K562 (cell line): ENCODE measurements around the gene KMT5B. TPM values are rescaled to one million over a fixed set of nuclear protein-coding genes. Genes with fewer than 3 reads are reported as not detected.

Experiments used
- ATAC-seq: fragments of 200-7000 bp; cut with Tn5 transposase; 3 replicates; pipeline ENCODE4 v1.9.1; 2020; ENCODE audit warnings: moderate library complexity
- BruUV-seq: library from RNA; stranded (reverse); fragments of 400-500 nt; replicated peaks from 2 replicates; lab custom pipeline; 2021; lab: Mats Ljungman, UMichigan
- CTCF ChIA-PET: fragments of 300-600 bp; formaldehyde crosslinking; extraction: SDS; loops from one replicate; lab custom pipeline; 2021; ENCODE audit warnings: low intra/inter-chr PET ratio; lab: Yijun Ruan, JAX
- POLR2A ChIA-PET: fragments of 300-600, 350-650 bp; sonication (Branson Sonifier 250); formaldehyde crosslinking; extraction: SDS; loops from one replicate; lab custom pipeline; 2021; ENCODE audit warnings: antibody characterized with exemption, inconsistent platforms; lab: Yijun Ruan, JAX
- DNase-seq, 4 experiments: peaks; one replicate each; pipeline versions ENCODE4 v3.0.0 to v3.0.0-alpha.2; 2011 to 2018; ENCODE audit warnings: low spot score in 3 of 4, mixed read lengths in 3 of 4; ENCODE audit errors: extremely low read depth in 1 of 4
- FAIRE-seq: peaks from 2 replicates; lab custom pipeline; 2011; peaks lifted over from hg19 to GRCh38; lab: Jason Lieb, UNC
- H2AFZ ChIP-seq: 2 replicates; pipeline ENCODE4 v1.6.0; 2011; ENCODE audit warnings: low read depth, low read length, control low read depth, inconsistent platforms
- H3K27ac ChIP-seq: fragments of 200-600 bp; 3 replicates; pipeline ENCODE4 v1.8.0; 2011; ENCODE audit warnings: low read depth, mild to moderate bottlenecking, control low read depth, inconsistent platforms, low read length, moderate library complexity, mixed read lengths; ENCODE audit errors: extremely low read depth
- H3K27me3 ChIP-seq, 2 experiments: fragments of 300-600 bp in 1 of 2; 2 replicates in 1 of 2; 3 replicates in 1 of 2; pipeline versions ENCODE4 v1.6.0 to v1.8.0; 2011; ENCODE audit warnings: inconsistent platforms in 2 of 2, low read length in 2 of 2, mild to moderate bottlenecking in 1 of 2, mixed read lengths in 1 of 2, moderate library complexity in 1 of 2; ENCODE audit not compliant: control insufficient read depth in 2 of 2, insufficient read depth in 2 of 2
- H3K36me3 ChIP-seq: fragments of 300-600 bp; 3 replicates; pipeline ENCODE4 v1.8.0; 2011; ENCODE audit warnings: mild to moderate bottlenecking, low read length, inconsistent platforms; ENCODE audit not compliant: control insufficient read depth, insufficient read depth
- H3K4me1 ChIP-seq, 2 experiments: fragments of 200-600 bp in 1 of 2; replicated peaks in 1 of 2; 2 replicates in 1 of 2; 3 replicates in 1 of 2; pipeline versions ENCODE4 v1.5.1 to v1.8.0; 2011; ENCODE audit warnings: inconsistent platforms in 2 of 2, low read length in 2 of 2, mild to moderate bottlenecking in 1 of 2, mixed read lengths in 1 of 2, moderate library complexity in 1 of 2; ENCODE audit not compliant: control insufficient read depth in 2 of 2, insufficient read depth in 2 of 2
- H3K4me2 ChIP-seq: 2 replicates; pipeline ENCODE4 v1.6.1; 2011; ENCODE audit warnings: low read length, control low read depth, inconsistent platforms, mixed read lengths; ENCODE audit not compliant: insufficient read depth
- H3K4me3 ChIP-seq: fragments of 200-600 bp; sonication (generic), shearing (Covaris generic); 2 replicates; pipeline ENCODE4 v1.5.1; 2016; ENCODE audit warnings: control low read depth, inconsistent platforms
- H3K79me2 ChIP-seq: fragments of 200-600 bp; 3 replicates; pipeline ENCODE4 v1.8.0; 2011; ENCODE audit warnings: low read length, inconsistent platforms; ENCODE audit not compliant: control insufficient read depth, insufficient read depth
- H3K9ac ChIP-seq, 2 experiments: 2 replicates each; pipeline versions ENCODE4 v1.6.0 to v1.6.1; 2011; ENCODE audit warnings: low read depth in 2 of 2, low read length in 2 of 2, control low read depth in 1 of 2, inconsistent platforms in 1 of 2, mild to moderate bottlenecking in 1 of 2, mixed read lengths in 1 of 2; ENCODE audit not compliant: insufficient read depth in 1 of 2
- H3K9me1 ChIP-seq: one replicate; pipeline ENCODE4 v1.6.0; 2011; ENCODE audit warnings: inconsistent platforms, mild to moderate bottlenecking, low read length, moderate library complexity; ENCODE audit not compliant: control insufficient read depth, insufficient read depth
- H3K9me3 ChIP-seq: replicated peaks from 2 replicates; pipeline ENCODE4 v1.5.1; 2011; ENCODE audit warnings: low read depth, low read length, inconsistent platforms; ENCODE audit not compliant: control insufficient read depth, insufficient read depth
- H4K20me1 ChIP-seq: replicated peaks from 2 replicates; pipeline ENCODE4 v1.6.1; 2011; ENCODE audit warnings: low read length, inconsistent platforms, mixed read lengths; ENCODE audit not compliant: control insufficient read depth, insufficient read depth
- KAT7 ChIP-seq: sonication (generic); formaldehyde crosslinking; IDR thresholded peaks from 2 replicates; pipeline ENCODE4 v1.8.0; 2022; ENCODE audit warnings: missing genetic modification reagents, mild to moderate bottlenecking, borderline replicate concordance
- PYGO2 ChIP-seq: fragments of 450-650 bp; IDR thresholded peaks from 2 replicates; pipeline ENCODE4 v1.6.1; 2016; ENCODE audit warnings: mild to moderate bottlenecking, missing genetic modification characterization, moderate library complexity, missing compliant biosample characterization
- RBFOX2 ChIP-seq: fragments of 200-400 bp; formaldehyde crosslinking; IDR thresholded peaks from 2 replicates; pipeline ENCODE4 v1.6.1; 2017; ENCODE audit warnings: low read depth, mild to moderate bottlenecking, low read length, moderate library complexity
- RREB1 ChIP-seq: fragments of 250-450 bp; sonication (Bioruptor Pico); IDR thresholded peaks from 2 replicates; pipeline ENCODE4 v1.4.0; 2020
- WGBS: fragments of 100-300 bp; shearing (Covaris generic); methylation state at CpG from one replicate; pipeline ENCODE4 v1.1.6; 2016; ENCODE audit warnings: low coverage, mixed read lengths; ENCODE audit not compliant: insufficient coverage; ENCODE audit errors: missing lambda C conversion rate; 5-methylcytosine and 5-hydroxymethylcytosine counted together
- in situ Hi-C: fragments of 300-500 bp; cut with MboI; formaldehyde crosslinking; loops from 4 replicates; pipeline ENCODE4 v1.15.0; 2018; ENCODE audit warnings: inconsistent platforms, mixed read lengths
- intact Hi-C: fragments of 100-400 bp; cut with micrococcal nuclease; formaldehyde crosslinking; loops from 2 replicates; pipeline ENCODE4 v1.14.2; 2022
- polyA plus RNA-seq, 8 experiments: library from polyadenylated mRNA; depleted of rRNA in 4 of 8; stranded (reverse) in 5 of 8; unstranded in 3 of 8; fragments of >200 nt; fragmentation: Nextera tagmentation in 2 of 8; fragmentation: Illumina TruSeq in 1 of 8; extraction: Ambion mirVana in 2 of 8; extraction: Trizol in 1 of 8; gene quantifications; 2 replicates each; pipeline versions ENCODE4 v1.2.1 to v1.2.3, GENCODE V29; 2011 to 2014; ENCODE audit warnings: inconsistent platforms in 1 of 8, missing spikeins in 1 of 8
- total RNA-seq, 7 experiments: library from RNA; depleted of rRNA in 6 of 7; stranded (reverse); fragments of >200 nt in 6 of 7; fragmentation: Illumina TruSeq in 2 of 7; extraction: Trizol in 2 of 7; gene quantifications; 2 replicates each; pipeline versions ENCODE4 v1.2.1 to v1.2.3, GENCODE V29; 2011 to 2021; ENCODE audit warnings: low replicate concordance in 1 of 7
- TF ChIP-seq, protein P1 (sequence below): fragments of 200-800 bp; sonication (Bioruptor generic); IDR thresholded peaks from 2 replicates; pipeline ENCODE4 v1.6.1; 2016; ENCODE audit warnings: missing genetic modification characterization, missing compliant biosample characterization

The KMT5B gene
- total and polyA plus RNA-seq, 9 of the 15 experiments (the other 6 are each of a cell fraction or from before 2014, with no cell fraction given): 7.3 to 27.3 (median 20.9) TPM

DNA sequence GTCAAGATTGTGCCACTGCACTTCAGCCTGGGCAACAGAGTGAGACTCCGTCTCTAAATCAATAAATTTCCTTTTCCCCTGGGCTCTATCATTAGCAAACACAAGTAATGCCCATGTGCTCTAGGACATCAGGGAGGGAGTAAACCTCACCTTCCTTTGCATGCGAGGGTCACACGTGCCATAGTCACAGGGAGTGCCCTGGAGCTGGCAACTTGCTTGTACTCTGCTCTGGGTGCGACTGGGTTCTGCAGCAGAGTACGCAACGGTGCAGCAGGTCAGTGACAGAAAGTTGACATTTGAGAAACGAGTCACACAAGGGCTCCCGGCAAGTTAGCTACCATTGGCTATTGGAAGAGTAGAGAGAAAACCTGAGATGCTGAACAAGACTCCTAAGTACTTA, 59.4 kb downstream of the KMT5B start:
- Histone ChIP-seq H4K20me1 (no peaks in the 10 kb centered on the region), H3K4me3 (no peak overlapping the region), H3K9ac (no peak overlapping the region), H3K4me2 (no peak overlapping the region)
- no peak for DNase-seq
- intact Hi-C loops: no loop called here
- in situ Hi-C loops: no loop called here
- TF ChIP-seq KAT7 (CRISPR knock-in tag) (no peak), RREB1 (CRISPR knock-in tag) (no peak), RBFOX2 (no peak), PYGO2 (tag) (no peak)
- TF ChIP-seq, protein P1, sequence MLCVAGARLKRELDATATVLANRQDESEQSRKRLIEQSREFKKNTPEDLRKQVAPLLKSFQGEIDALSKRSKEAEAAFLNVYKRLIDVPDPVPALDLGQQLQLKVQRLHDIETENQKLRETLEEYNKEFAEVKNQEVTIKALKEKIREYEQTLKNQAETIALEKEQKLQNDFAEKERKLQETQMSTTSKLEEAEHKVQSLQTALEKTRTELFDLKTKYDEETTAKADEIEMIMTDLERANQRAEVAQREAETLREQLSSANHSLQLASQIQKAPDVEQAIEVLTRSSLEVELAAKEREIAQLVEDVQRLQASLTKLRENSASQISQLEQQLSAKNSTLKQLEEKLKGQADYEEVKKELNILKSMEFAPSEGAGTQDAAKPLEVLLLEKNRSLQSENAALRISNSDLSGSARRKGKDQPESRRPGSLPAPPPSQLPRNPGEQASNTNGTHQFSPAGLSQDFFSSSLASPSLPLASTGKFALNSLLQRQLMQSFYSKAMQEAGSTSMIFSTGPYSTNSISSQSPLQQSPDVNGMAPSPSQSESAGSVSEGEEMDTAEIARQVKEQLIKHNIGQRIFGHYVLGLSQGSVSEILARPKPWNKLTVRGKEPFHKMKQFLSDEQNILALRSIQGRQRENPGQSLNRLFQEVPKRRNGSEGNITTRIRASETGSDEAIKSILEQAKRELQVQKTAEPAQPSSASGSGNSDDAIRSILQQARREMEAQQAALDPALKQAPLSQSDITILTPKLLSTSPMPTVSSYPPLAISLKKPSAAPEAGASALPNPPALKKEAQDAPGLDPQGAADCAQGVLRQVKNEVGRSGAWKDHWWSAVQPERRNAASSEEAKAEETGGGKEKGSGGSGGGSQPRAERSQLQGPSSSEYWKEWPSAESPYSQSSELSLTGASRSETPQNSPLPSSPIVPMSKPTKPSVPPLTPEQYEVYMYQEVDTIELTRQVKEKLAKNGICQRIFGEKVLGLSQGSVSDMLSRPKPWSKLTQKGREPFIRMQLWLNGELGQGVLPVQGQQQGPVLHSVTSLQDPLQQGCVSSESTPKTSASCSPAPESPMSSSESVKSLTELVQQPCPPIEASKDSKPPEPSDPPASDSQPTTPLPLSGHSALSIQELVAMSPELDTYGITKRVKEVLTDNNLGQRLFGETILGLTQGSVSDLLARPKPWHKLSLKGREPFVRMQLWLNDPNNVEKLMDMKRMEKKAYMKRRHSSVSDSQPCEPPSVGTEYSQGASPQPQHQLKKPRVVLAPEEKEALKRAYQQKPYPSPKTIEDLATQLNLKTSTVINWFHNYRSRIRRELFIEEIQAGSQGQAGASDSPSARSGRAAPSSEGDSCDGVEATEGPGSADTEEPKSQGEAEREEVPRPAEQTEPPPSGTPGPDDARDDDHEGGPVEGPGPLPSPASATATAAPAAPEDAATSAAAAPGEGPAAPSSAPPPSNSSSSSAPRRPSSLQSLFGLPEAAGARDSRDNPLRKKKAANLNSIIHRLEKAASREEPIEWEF: 0 out of 2 replicates have a peak, but pooled peaks have one; percentile 4
- TF ChIP-seq, all 486 proteins: peak for 1
- Histone ChIP-seq H3K9me3 (no peaks in the 10 kb centered on the region), H2AFZ (no peak overlapping the region), H3K27ac (no peak overlapping the region), H3K79me2 (no peaks in the 10 kb centered on the region), H3K27me3 (no peaks in the 10 kb centered on the region), H3K36me3 (no peaks in the 10 kb centered on the region; the same call in 2 of the 3 replicates), H3K4me1 (peaks cover 4 to 9% of the 10 kb centered on the region in 2 experiments), H3K9me1 (no peaks in the 10 kb centered on the region)
- ATAC-seq (no peak), FAIRE-seq (no peak)
- no TSS peak for BruUV-seq
- ChIA-PET POLR2A (interaction anchor here (0.6 to 1.5 kb wide), 3 partner anchors 11 to 790 kb away, joined by 3 read pairs; no protein-coding TSS in a partner anchor), CTCF (no interaction called here)
- 71% methylated on average over 8 of the region's 8 CpGs for WGBS
